IMR-90 (cell line): ENCODE results near the gene IGF2BP3. TPM values are rescaled to one million over a fixed set of nuclear protein-coding genes. Genes with fewer than 3 reads are reported as not detected.

Experiments
- ATAC-seq: fragments of 200-7000 bp; cut with Tn5 transposase; 2 replicates; pipeline ENCODE4 v1.9.1; 2020; ENCODE audit warnings: low read depth, mild to moderate bottlenecking, moderate library complexity
- BruUV-seq: library from RNA; stranded (reverse); fragments of 400-500 nt; replicated peaks from 2 replicates; lab custom pipeline; 2021; lab: Mats Ljungman, UMichigan
- CTCF ChIA-PET: fragments of 300-600 bp; formaldehyde crosslinking; extraction: SDS; loops from one replicate; lab custom pipeline; 2021; ENCODE audit warnings: antibody characterized with exemption; lab: Yijun Ruan, JAX
- POLR2A ChIA-PET: fragments of 300-600 bp; sonication (Branson Sonifier 250); formaldehyde crosslinking; loops from one replicate; lab custom pipeline; 2022; ENCODE audit warnings: antibody characterized with exemption; ENCODE audit not compliant: unreplicated experiment; lab: Charles Lee
- DNase-seq: peaks from one replicate; pipeline ENCODE4 v3.0.0; 2013
- H2AFZ ChIP-seq: replicated peaks from 2 replicates; pipeline ENCODE3; 2013; ENCODE audit warnings: low read length, mild to moderate bottlenecking; ENCODE audit not compliant: poor library complexity
- H2AK5ac ChIP-seq: 2 replicates; pipeline ENCODE4 v1.6.1; 2013; ENCODE audit warnings: low read depth, low read length, inconsistent platforms
- H2AK9ac ChIP-seq: replicated peaks from 2 replicates; pipeline ENCODE3; 2013; ENCODE audit warnings: mild to moderate bottlenecking, low read depth, low read length, moderate library complexity; ENCODE audit not compliant: poor library complexity
- H2BK120ac ChIP-seq: 2 replicates; pipeline ENCODE4 v1.6.1; 2013; ENCODE audit warnings: low read depth, low read length, inconsistent platforms
- H2BK15ac ChIP-seq: 3 replicates; pipeline ENCODE4 v1.6.1; 2013; ENCODE audit warnings: low read depth, low read length, inconsistent platforms
- H2BK20ac ChIP-seq: 2 replicates; pipeline ENCODE4 v1.6.1; 2013; ENCODE audit warnings: low read depth, mild to moderate bottlenecking, inconsistent platforms, low read length, moderate library complexity
- H2BK5ac ChIP-seq: 2 replicates; pipeline ENCODE4 v1.6.1; 2013; ENCODE audit warnings: mild to moderate bottlenecking, low read depth, low read length, inconsistent platforms; ENCODE audit not compliant: poor library complexity, severe bottlenecking
- H3K14ac ChIP-seq: replicated peaks from 2 replicates; pipeline ENCODE4 v1.6.1; 2013; ENCODE audit warnings: low read depth, low read length, inconsistent platforms
- H3K18ac ChIP-seq: 2 replicates; pipeline ENCODE4 v1.6.1; 2013; ENCODE audit warnings: low read depth, low read length, control low read depth
- H3K23ac ChIP-seq: 2 replicates; pipeline ENCODE4 v1.6.1; 2013; ENCODE audit warnings: low read depth, low read length, inconsistent platforms
- H3K27ac ChIP-seq: 2 replicates; pipeline ENCODE4 v1.5.1; 2013; ENCODE audit warnings: mild to moderate bottlenecking, control low read depth, low read length; ENCODE audit not compliant: insufficient read depth
- H3K27me3 ChIP-seq: 2 replicates; pipeline ENCODE4 v1.6.1; 2013; ENCODE audit warnings: low read length; ENCODE audit not compliant: control insufficient read depth, insufficient read depth
- H3K36me3 ChIP-seq: 2 replicates; pipeline ENCODE4 v1.6.1; 2013; ENCODE audit warnings: low read length, mixed read lengths; ENCODE audit not compliant: control insufficient read depth, insufficient read depth
- H3K4ac ChIP-seq: 2 replicates; pipeline ENCODE4 v1.6.1; 2013; ENCODE audit warnings: low read depth, low read length, inconsistent platforms
- H3K4me1 ChIP-seq: 2 replicates; pipeline ENCODE4 v1.6.1; 2013; ENCODE audit warnings: low read length, mixed read lengths; ENCODE audit not compliant: control insufficient read depth, insufficient read depth
- H3K4me2 ChIP-seq: 2 replicates; pipeline ENCODE4 v1.6.1; 2013; ENCODE audit warnings: low read depth, mild to moderate bottlenecking, control low read depth, low read length, moderate library complexity
- H3K4me3 ChIP-seq: 2 replicates; pipeline ENCODE4 v1.5.1; 2013; ENCODE audit warnings: low read depth, mild to moderate bottlenecking, control low read depth, low read length, moderate library complexity; ENCODE audit not compliant: insufficient read depth
- H3K56ac ChIP-seq: 2 replicates; pipeline ENCODE4 v1.6.1; 2013; ENCODE audit warnings: low read length, inconsistent platforms; ENCODE audit not compliant: insufficient read depth; ENCODE audit errors: extremely low read depth
- H3K79me1 ChIP-seq, 2 experiments: 2 replicates each; pipeline ENCODE4 v1.6.1; 2013; ENCODE audit warnings: low read length in 2 of 2, inconsistent platforms in 1 of 2, low read depth in 1 of 2
- H3K9ac ChIP-seq: 2 replicates; pipeline ENCODE4 v1.6.1; 2013; ENCODE audit warnings: low read depth, low read length, control low read depth
- H3K9me1 ChIP-seq: 2 replicates; pipeline ENCODE4 v1.6.1; 2013; ENCODE audit warnings: low read length, inconsistent platforms; ENCODE audit not compliant: insufficient read depth
- H3K9me3 ChIP-seq: 2 replicates; pipeline ENCODE4 v1.6.1; 2013; ENCODE audit warnings: low read length; ENCODE audit not compliant: control insufficient read depth, insufficient read depth
- H4K20me1 ChIP-seq: 2 replicates; pipeline ENCODE4 v1.6.1; 2013; ENCODE audit warnings: low read length, inconsistent platforms; ENCODE audit not compliant: insufficient read depth
- H4K5ac ChIP-seq: 2 replicates; pipeline ENCODE4 v1.6.1; 2013; ENCODE audit warnings: mild to moderate bottlenecking, low read depth, low read length, control low read depth
- H4K8ac ChIP-seq, 2 experiments: 2 replicates each; pipeline ENCODE4 v1.6.1; 2013; ENCODE audit warnings: low read depth in 2 of 2, low read length in 2 of 2, control low read depth in 1 of 2, inconsistent platforms in 1 of 2
- H4K91ac ChIP-seq: 2 replicates; pipeline ENCODE4 v1.6.1; 2013; ENCODE audit warnings: low read depth, low read length, inconsistent platforms; ENCODE audit not compliant: insufficient read depth
- BHLHE40 ChIP-seq: fragments of 150-350 bp; IDR thresholded peaks from 2 replicates; pipeline ENCODE4 v1.6.1; 2016; ENCODE audit warnings: mild to moderate bottlenecking, low read depth, low read length
- CEBPB ChIP-seq: IDR thresholded peaks from 2 replicates; pipeline ENCODE4 v1.6.1; 2012; ENCODE audit warnings: low read depth, low read length, improper control_type of control experiment
- FOS ChIP-seq: fragments of 150-350 bp; IDR thresholded peaks from 2 replicates; pipeline ENCODE4 v1.6.1; 2016; ENCODE audit warnings: low read depth, low read length
- MAFK ChIP-seq: IDR thresholded peaks from 2 replicates; pipeline ENCODE4 v1.6.1; 2012; ENCODE audit warnings: low read depth, low read length, improper control_type of control experiment
- MXI1 ChIP-seq: IDR thresholded peaks from 2 replicates; pipeline ENCODE4 v1.6.1; 2012; ENCODE audit warnings: low read depth, mild to moderate bottlenecking, low read length, moderate library complexity, borderline replicate concordance
- NFE2L2 ChIP-seq: fragments of 150-350 bp; IDR thresholded peaks from 2 replicates; pipeline ENCODE4 v1.6.1; 2016; ENCODE audit warnings: low read depth, mild to moderate bottlenecking, low read length
- POLR2A ChIP-seq: IDR thresholded peaks from 2 replicates; pipeline ENCODE4 v1.6.1; 2012; ENCODE audit warnings: mild to moderate bottlenecking, low read depth, low read length
- RAD21 ChIP-seq: IDR thresholded peaks from 2 replicates; pipeline ENCODE4 v1.6.1; 2012; ENCODE audit warnings: low read length, improper control_type of control experiment
- RCOR1 ChIP-seq: IDR thresholded peaks from 2 replicates; pipeline ENCODE4 v1.6.1; 2012; ENCODE audit warnings: mild to moderate bottlenecking, low read length, improper control_type of control experiment; ENCODE audit not compliant: insufficient replicate concordance
- RFX5 ChIP-seq: IDR thresholded peaks from 2 replicates; pipeline ENCODE4 v1.8.0; 2012; ENCODE audit warnings: low read depth, mild to moderate bottlenecking, low read length, moderate library complexity
- WGBS, 2 experiments: methylation state at CpG; one replicate each; pipeline versions ENCODE4 v1.1.5 to v1.1.7; 2013; ENCODE audit warnings: missing lambda C conversion rate in 2 of 2; ENCODE audit not compliant: insufficient read length in 1 of 2; ENCODE audit errors: extremely low coverage in 2 of 2; 5-methylcytosine and 5-hydroxymethylcytosine counted together
- dilution Hi-C: fragments of 300-500 bp; cut with HindIII; formaldehyde crosslinking; loops from one replicate; pipeline ENCODE4 v1.14.3; 2018; ENCODE audit warnings: low sequenced_read_pairs; ENCODE audit not compliant: unreplicated experiment
- in situ Hi-C: fragments of 300-500 bp; cut with MboI; formaldehyde crosslinking; loops from 3 replicates; pipeline ENCODE4 v1.14.3; 2019; ENCODE audit warnings: low sequenced_read_pairs, inconsistent platforms, mixed read lengths
- intact Hi-C: fragments of 100-400 bp; cut with micrococcal nuclease; formaldehyde crosslinking; loops from 2 replicates; pipeline ENCODE4 v1.10.0; 2022
- polyA plus RNA-seq, 3 experiments: library from polyadenylated mRNA; depleted of rRNA; stranded (reverse); fragments of >200 nt; gene quantifications; 2 replicates each; pipeline ENCODE4 v1.2.3, GENCODE V29; 2012; ENCODE audit warnings: low replicate concordance in 1 of 3
- total RNA-seq: library from RNA; depleted of rRNA; stranded (reverse); fragments of >200 nt; gene quantifications from 2 replicates; pipeline ENCODE4 v1.2.3, GENCODE V29; 2012
- TF ChIP-seq, protein P1 (sequence below): conservative IDR thresholded peaks from 2 replicates; pipeline ENCODE4 v1.5.1; 2012; ENCODE audit warnings: mild to moderate bottlenecking, low read depth, low read length, improper control_type of control experiment
- TF ChIP-seq, protein P2 (sequence below): fragments of 150-350 bp; IDR thresholded peaks from 2 replicates; pipeline ENCODE4 v1.6.1; 2016; ENCODE audit warnings: low read depth, mild to moderate bottlenecking, low read length, moderate library complexity, borderline replicate concordance
- TF ChIP-seq, protein P3 (sequence below): fragments of 150-350 bp; IDR thresholded peaks from 2 replicates; pipeline ENCODE4 v1.6.1; 2017; ENCODE audit warnings: mild to moderate bottlenecking, antibody characterized with exemption, low read length, low read depth

The IGF2BP3 gene
- total and polyA plus RNA-seq, 2 of the 4 experiments (the other 2 are of a cell fraction), result 50.9 to 59.3 TPM

DNA sequence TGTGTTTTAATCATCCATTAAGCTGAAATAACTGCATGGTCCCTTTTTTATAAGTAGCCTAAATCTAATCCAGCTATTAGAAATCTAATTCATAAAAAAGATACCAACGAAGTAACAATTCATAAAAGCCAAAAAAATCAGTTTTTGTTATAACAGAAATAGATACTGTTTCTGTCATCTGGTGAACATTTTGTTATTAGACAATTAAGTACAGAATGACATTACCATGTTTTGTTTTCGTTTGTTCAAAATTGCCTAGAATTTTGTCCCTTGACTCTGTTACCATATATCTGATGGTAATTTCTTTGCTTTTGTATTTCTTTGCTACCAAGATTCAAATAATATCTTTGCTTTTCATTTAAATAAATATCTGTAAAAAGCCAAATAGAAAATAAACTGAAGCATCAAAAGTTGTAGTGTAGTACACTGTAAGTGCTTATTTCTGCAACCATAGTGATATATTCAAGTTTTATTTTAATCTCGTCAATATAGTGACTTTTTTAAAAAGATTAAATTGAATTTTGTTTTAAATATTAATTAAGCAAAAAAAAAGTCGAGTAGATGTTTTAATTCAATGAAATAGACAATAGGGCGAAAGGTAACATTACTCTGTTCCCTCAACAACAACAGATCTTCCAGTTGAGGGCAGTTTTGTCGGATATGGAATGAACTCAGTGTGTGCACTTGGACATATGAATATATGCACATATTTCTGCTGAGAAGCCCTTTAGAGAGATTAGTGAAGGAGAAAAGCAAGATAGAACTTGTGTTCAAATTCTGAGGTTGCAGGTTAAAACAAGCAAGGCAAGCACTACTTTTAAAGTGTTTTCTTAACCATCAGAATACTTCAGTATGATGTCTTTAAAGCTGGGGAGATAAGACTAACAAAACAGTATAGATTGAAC, 7.9 kb upstream of the IGF2BP3 start:
- in situ Hi-C loops, result no loop called here
- H3K4me1 ChIP-seq, result peaks cover 3% of the 10 kb centered on the region; the same call in 1 of the 2 replicates
- H2AK9ac ChIP-seq, result no peak overlapping the region
- ChIA-PET CTCF (interaction anchor here (0.7 kb wide), 1 partner anchor 8 kb away, joined by 3 read pairs; no protein-coding TSS in a partner anchor), POLR2A (no interaction called here)
- 0 out of 2 replicates have a peak overlapping the region, but pooled peaks have one; percentile 44 for H3K23ac ChIP-seq
- H3K79me1 ChIP-seq, result peaks cover 0 to 10% of the 10 kb centered on the region in 2 experiments; a peak in 3 of 4 replicates
- H3K14ac ChIP-seq, result no peak overlapping the region
- no peak overlapping the region for H2AFZ ChIP-seq
- no peak overlapping the region for H3K18ac ChIP-seq
- H4K20me1 ChIP-seq, result no peaks in the 10 kb centered on the region
- H3K27me3 ChIP-seq, result no peaks in the 10 kb centered on the region
- H2BK120ac ChIP-seq, result no peak overlapping the region
- no TSS peak for BruUV-seq
- TF ChIP-seq, protein P1, sequence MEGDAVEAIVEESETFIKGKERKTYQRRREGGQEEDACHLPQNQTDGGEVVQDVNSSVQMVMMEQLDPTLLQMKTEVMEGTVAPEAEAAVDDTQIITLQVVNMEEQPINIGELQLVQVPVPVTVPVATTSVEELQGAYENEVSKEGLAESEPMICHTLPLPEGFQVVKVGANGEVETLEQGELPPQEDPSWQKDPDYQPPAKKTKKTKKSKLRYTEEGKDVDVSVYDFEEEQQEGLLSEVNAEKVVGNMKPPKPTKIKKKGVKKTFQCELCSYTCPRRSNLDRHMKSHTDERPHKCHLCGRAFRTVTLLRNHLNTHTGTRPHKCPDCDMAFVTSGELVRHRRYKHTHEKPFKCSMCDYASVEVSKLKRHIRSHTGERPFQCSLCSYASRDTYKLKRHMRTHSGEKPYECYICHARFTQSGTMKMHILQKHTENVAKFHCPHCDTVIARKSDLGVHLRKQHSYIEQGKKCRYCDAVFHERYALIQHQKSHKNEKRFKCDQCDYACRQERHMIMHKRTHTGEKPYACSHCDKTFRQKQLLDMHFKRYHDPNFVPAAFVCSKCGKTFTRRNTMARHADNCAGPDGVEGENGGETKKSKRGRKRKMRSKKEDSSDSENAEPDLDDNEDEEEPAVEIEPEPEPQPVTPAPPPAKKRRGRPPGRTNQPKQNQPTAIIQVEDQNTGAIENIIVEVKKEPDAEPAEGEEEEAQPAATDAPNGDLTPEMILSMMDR, result no peak; the same call in 1 of the 2 replicates
- TF ChIP-seq, protein P2, sequence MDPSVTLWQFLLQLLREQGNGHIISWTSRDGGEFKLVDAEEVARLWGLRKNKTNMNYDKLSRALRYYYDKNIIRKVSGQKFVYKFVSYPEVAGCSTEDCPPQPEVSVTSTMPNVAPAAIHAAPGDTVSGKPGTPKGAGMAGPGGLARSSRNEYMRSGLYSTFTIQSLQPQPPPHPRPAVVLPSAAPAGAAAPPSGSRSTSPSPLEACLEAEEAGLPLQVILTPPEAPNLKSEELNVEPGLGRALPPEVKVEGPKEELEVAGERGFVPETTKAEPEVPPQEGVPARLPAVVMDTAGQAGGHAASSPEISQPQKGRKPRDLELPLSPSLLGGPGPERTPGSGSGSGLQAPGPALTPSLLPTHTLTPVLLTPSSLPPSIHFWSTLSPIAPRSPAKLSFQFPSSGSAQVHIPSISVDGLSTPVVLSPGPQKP, result no peak
- no peak for TF ChIP-seq RAD21
- no peak for TF ChIP-seq MAFK
- no peak for TF ChIP-seq MXI1
- no peak for TF ChIP-seq FOS
- TF ChIP-seq NFE2L2, result no peak
- no peak for TF ChIP-seq RFX5
- no peak for TF ChIP-seq BHLHE40
- no peak for TF ChIP-seq POLR2A
- no peak for TF ChIP-seq RCOR1
- TF ChIP-seq, protein P3, sequence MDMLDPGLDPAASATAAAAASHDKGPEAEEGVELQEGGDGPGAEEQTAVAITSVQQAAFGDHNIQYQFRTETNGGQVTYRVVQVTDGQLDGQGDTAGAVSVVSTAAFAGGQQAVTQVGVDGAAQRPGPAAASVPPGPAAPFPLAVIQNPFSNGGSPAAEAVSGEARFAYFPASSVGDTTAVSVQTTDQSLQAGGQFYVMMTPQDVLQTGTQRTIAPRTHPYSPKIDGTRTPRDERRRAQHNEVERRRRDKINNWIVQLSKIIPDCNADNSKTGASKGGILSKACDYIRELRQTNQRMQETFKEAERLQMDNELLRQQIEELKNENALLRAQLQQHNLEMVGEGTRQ, result no peak
- no peak for TF ChIP-seq CEBPB
- ATAC-seq (no peak), DNase-seq (no peak)
- H3K56ac ChIP-seq, result no peak overlapping the region
- intact Hi-C loops, result loop anchor here (10.0 kb wide), 1 partner anchor 293 kb away; the partner anchor contains the start of gene NUP42
- 0 out of 4 replicates have a peak overlapping the region, but pooled peaks of 1 of the 2 experiments have one; percentile 40 for H4K8ac ChIP-seq
- H2BK15ac ChIP-seq, result no peak overlapping the region
- dilution Hi-C loops, result no loop called here
- no peak overlapping the region for H3K27ac ChIP-seq
- H3K9me3 ChIP-seq, result no peaks in the 10 kb centered on the region
- H3K4me3 ChIP-seq, result no peak overlapping the region
- H2AK5ac ChIP-seq, result no peak overlapping the region
- H3K4me2 ChIP-seq, result no peak overlapping the region
- H2BK20ac ChIP-seq, result no peak overlapping the region
- H3K9ac ChIP-seq, result no peak overlapping the region
- H3K36me3 ChIP-seq, result no peaks in the 10 kb centered on the region
- no peak overlapping the region for H4K5ac ChIP-seq
- no CpG with 5 or more reads among the region's 6 CpGs for WGBS, 2 experiments
- H3K9me1 ChIP-seq, result no peaks in the 10 kb centered on the region
- H3K4ac ChIP-seq, result no peak overlapping the region
- H4K91ac ChIP-seq, result no peak overlapping the region
- no peak overlapping the region for H2BK5ac ChIP-seq
